ENCODE data around the gene P2RX4. TPM values are rescaled to one million over a fixed set of nuclear protein-coding genes. Genes with fewer than 3 reads are reported as not detected.

P2RX4 gene
- polyA plus RNA-seq, 1 experiment: 18.9 TPM

DNA sequence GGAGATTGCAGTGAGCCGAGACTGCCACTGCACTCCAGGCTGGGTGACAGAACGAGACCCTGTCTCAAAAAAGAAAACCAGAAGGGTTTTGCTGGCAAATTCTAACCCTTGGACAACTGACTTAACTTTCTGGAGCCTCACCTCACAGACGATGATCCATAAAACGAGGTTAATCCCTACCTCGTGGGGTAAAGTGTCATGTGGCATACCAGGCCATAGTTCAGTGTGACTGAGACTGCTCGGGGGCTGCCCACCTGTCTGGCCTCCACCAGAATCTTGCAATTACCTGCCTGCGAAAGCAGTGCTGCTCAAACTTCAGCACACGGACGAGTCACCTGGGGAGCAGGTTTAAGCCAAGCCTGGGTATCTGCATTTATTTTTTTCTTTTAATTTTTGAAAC lies 26.8 kb downstream of the P2RX4 start:
- CTCF ChIA-PET: no interaction called here

DNA sequence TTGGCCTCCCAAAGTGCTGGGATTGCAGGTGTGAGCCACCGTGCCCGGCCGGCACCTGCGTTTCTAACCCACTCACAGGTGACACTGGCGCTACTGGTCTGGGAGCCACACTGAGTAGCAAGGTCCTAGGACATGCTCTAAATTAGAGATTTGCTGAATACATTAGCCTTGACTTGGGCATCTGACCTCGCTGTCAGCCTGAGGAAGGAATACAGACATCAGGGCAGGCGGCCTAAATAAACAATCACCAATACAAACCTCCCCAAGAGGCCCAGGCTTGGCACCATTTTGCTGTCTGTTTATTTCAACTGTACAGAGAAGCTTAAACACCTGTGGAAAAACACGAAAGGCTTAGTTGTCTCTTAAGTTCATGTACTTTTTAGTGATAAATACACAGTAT lies 27.5 kb downstream of the P2RX4 start:
- Histone ChIP-seq H3K9me3 (ENCODE audit: control insufficient read depth, insufficient read depth, low read length) (no peaks in the 10 kb centered on the region; the same call in 1 of the 2 replicates), H3K27me3 (ENCODE audit: control insufficient read depth, insufficient read depth, low read length) (no peaks in the 10 kb centered on the region), H3K27ac (ENCODE audit: low read depth, low read length) (no peak overlapping the region), H3K4me3 (ENCODE audit: low read depth, low read length) (no peak overlapping the region)
- DNase-seq (ENCODE audit: low read depth, low spot score): no peak
- ChIA-PET CTCF (interaction anchor here (2.8 kb wide), 1 partner anchor 7 kb away, joined by 27 read pairs; no protein-coding TSS in a partner anchor), POLR2A (no interaction called here)
- TF ChIP-seq, protein P1, sequence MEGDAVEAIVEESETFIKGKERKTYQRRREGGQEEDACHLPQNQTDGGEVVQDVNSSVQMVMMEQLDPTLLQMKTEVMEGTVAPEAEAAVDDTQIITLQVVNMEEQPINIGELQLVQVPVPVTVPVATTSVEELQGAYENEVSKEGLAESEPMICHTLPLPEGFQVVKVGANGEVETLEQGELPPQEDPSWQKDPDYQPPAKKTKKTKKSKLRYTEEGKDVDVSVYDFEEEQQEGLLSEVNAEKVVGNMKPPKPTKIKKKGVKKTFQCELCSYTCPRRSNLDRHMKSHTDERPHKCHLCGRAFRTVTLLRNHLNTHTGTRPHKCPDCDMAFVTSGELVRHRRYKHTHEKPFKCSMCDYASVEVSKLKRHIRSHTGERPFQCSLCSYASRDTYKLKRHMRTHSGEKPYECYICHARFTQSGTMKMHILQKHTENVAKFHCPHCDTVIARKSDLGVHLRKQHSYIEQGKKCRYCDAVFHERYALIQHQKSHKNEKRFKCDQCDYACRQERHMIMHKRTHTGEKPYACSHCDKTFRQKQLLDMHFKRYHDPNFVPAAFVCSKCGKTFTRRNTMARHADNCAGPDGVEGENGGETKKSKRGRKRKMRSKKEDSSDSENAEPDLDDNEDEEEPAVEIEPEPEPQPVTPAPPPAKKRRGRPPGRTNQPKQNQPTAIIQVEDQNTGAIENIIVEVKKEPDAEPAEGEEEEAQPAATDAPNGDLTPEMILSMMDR (IDR thresholded peaks at IDR 0.05; ENCODE audit: low read depth, low read length): no peak

More for the DNA sequence above, 26.8 kb downstream of the P2RX4 start:
- H3K27ac ChIP-seq (ENCODE audit: low read depth, low read length): no peak overlapping the region
- no peaks in the 10 kb centered on the region; the same call in 1 of the 2 replicates for H3K9me3 ChIP-seq (ENCODE audit: control insufficient read depth, insufficient read depth, low read length)
- TF ChIP-seq, protein P1 (IDR thresholded peaks at IDR 0.05; ENCODE audit: low read depth, low read length): no peak
- POLR2A ChIA-PET: no interaction called here
- no peak overlapping the region for H3K4me3 ChIP-seq (ENCODE audit: low read depth, low read length)
- no peak for DNase-seq (ENCODE audit: low read depth, low spot score)
- H3K27me3 ChIP-seq (ENCODE audit: control insufficient read depth, insufficient read depth, low read length): no peaks in the 10 kb centered on the region

DNA sequence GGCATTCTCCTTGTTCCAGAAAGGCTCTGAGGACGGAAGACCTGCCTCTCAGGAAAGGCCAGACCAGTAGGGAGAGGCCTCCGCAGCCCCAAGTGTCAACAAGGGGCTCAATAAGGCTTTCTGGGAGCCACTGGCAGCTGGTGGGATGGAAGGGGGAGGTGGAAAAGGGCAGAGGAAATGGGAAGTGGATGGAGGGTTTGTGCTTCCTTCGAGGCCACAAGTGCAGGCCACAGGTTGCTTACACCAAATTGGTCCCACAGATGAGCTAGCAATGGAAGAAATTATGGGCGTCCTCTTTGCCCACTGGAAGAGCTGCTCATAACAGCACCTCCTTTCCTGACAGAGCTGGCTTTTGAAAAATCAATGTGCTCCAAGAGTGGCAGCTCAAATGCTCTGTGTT lies 28.2 kb downstream of the P2RX4 start:
- no peak overlapping the region for H3K27ac ChIP-seq (ENCODE audit: low read depth, low read length)
- TF ChIP-seq, protein P1 (IDR thresholded peaks at IDR 0.05; ENCODE audit: low read depth, low read length): no peak
- ChIA-PET CTCF (interaction anchor here (0.7 to 2.8 kb wide), 3 partner anchors 8 to 233 kb away, joined by 3 to 27 read pairs (median 6); no protein-coding TSS in a partner anchor), POLR2A (no interaction called here)
- DNase-seq (ENCODE audit: low read depth, low spot score): no peak
- no peak overlapping the region for H3K4me3 ChIP-seq (ENCODE audit: low read depth, low read length)
- H3K9me3 ChIP-seq (ENCODE audit: control insufficient read depth, insufficient read depth, low read length): no peaks in the 10 kb centered on the region; the same call in 1 of the 2 replicates
- no peaks in the 10 kb centered on the region for H3K27me3 ChIP-seq (ENCODE audit: control insufficient read depth, insufficient read depth, low read length)

DNA sequence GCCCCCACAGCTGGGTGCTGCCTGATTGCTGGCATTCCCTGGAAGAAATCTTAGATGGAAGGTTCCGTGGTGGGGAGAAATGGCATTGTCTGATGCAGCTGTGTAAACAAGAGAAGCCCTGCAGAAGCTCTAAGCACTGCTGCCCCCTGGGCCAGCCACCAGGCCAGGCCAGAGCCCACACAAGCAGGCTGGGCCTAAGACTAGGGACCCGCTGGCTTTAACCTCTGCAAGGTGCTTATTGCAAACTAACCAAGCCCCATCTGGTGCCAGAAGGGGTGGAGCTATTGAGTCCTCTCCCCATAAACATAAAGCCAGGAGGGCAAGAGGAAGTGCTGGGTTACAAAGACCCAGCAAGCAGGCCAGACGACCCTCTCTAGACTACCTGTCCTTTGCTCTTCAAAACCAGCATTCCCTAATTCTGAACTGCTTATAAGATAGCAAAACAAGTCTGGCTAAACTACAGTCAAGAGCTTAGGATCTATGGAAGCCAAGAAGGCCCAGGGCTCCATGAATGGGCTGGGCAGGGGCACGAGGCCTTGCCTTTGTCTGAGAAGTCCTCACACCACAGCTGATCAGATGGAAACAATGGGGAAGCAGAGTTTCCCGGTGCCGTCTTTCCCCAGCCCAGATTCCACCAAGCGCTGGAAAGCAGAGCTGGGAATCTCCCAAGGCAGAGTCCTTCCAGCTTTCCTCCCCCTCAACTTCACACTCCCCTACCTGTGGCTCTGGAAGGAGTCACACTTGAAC lies 28.8 kb downstream of the P2RX4 start:
- ChIA-PET CTCF (interaction anchor here (0.7 to 2.8 kb wide), 3 partner anchors 9 to 234 kb away, joined by 3 to 27 read pairs (median 6); no protein-coding TSS in a partner anchor), POLR2A (no interaction called here)
- Histone ChIP-seq H3K27ac (ENCODE audit: low read depth, low read length) (no peak overlapping the region), H3K27me3 (ENCODE audit: control insufficient read depth, insufficient read depth, low read length) (no peaks in the 10 kb centered on the region), H3K4me3 (ENCODE audit: low read depth, low read length) (no peak overlapping the region), H3K9me3 (ENCODE audit: control insufficient read depth, insufficient read depth, low read length) (no peaks in the 10 kb centered on the region; the same call in 1 of the 2 replicates)
- TF ChIP-seq, protein P1 (IDR thresholded peaks at IDR 0.05; ENCODE audit: low read depth, low read length): no peak; the same call in 1 of the 2 replicates
- no peak for DNase-seq (ENCODE audit: low read depth, low spot score)
